Tibial nerve (tissue), 4 donors: ENCODE measurements around the gene ERN2. TPM values are rescaled to one million over a fixed set of nuclear protein-coding genes. Genes with fewer than 3 reads are reported as not detected.

ENCODE experiments used
- total RNA-seq, 4 donors: library from RNA; depleted of rRNA; stranded (reverse); fragments of >200 nt; gene quantifications; one replicate each; pipeline ENCODE4 v1.1.0, GENCODE V29; 2016

ERN2 gene
- total RNA-seq, 4 donors from 2014 or later: not detected

Other genes with a start within 250 kb of the ERN2 start
- 10 to 100 TPM; 29.9 to 40.6 (median 36.8) TPM for gene GGA2, start 202.7 kb downstream of the ERN2 start, total RNA-seq
- 10 to 100 TPM; 42.2 to 70.7 (median 57.1) TPM for gene EARS2, start 155.9 kb downstream of the ERN2 start, total RNA-seq
- gene UBFD1, start 155.5 kb downstream of the ERN2 start, total RNA-seq: 100 to 1,000 TPM in 1 of 4 donors, 10 to 100 TPM in 3; 70.5 to 110 (median 76.5) TPM
- 10 to 100 TPM; 43.7 to 87.8 (median 67.1) TPM for gene NDUFAB1, start 116.9 kb downstream of the ERN2 start, total RNA-seq
- gene PALB2, start 71.9 kb downstream of the ERN2 start, total RNA-seq: 10 to 100 TPM in 3 of 4 donors, 1 to 10 TPM in 1; 9.6 to 19.0 (median 10.7) TPM
- gene DCTN5, start 71.8 kb downstream of the ERN2 start, total RNA-seq: 10 to 100 TPM; 23.1 to 28.8 (median 27.3) TPM
- 1 to 10 TPM in 3 of 4 donors, under 1 TPM in 1; 0.59 to 9.6 (median 2.1) TPM for gene PLK1, start 34.3 kb downstream of the ERN2 start, total RNA-seq
- 10 to 100 TPM in 2 of 4 donors, 1 to 10 TPM in 2; 1.8 to 15.5 (median 7.5) TPM for gene CHP2, start 41.8 kb upstream of the ERN2 start, total RNA-seq
- gene PRKCB, start 122.8 kb upstream of the ERN2 start, total RNA-seq: 1 to 10 TPM; 2.7 to 6.9 (median 4.3) TPM